Liver (tissue), 9 donors: ENCODE data around the gene ARHGEF12. TPM values are rescaled to one million over a fixed set of nuclear protein-coding genes. Genes with fewer than 3 reads are reported as not detected.

Source experiments
- DNase-seq: peaks from one replicate; pipeline ENCODE4 v3.0.0-alpha.2; 2017; ENCODE audit warnings: low spot score
- H3K27ac ChIP-seq, 2 donors: one replicate each; pipeline ENCODE4 v1.7.0; 2013; ENCODE audit warnings: inconsistent platforms in 2 of 2, low read length in 2 of 2, control low read depth in 1 of 2, low read depth in 1 of 2, mild to moderate bottlenecking in 1 of 2
- H3K27me3 ChIP-seq, 4 donors: one replicate each; pipeline versions ENCODE4 v1.6.1 to v1.7.0; 2013; ENCODE audit warnings: low read length in 3 of 4, inconsistent platforms in 1 of 4, mild to moderate bottlenecking in 1 of 4, moderate library complexity in 1 of 4; ENCODE audit not compliant: control insufficient read depth in 4 of 4, insufficient read depth in 4 of 4
- H3K36me3 ChIP-seq, 4 donors: one replicate each; pipeline versions ENCODE4 v1.6.1 to v1.7.0; 2013; ENCODE audit warnings: low read length in 3 of 4, mild to moderate bottlenecking in 3 of 4, low read depth in 1 of 4, moderate library complexity in 1 of 4; ENCODE audit not compliant: control insufficient read depth in 4 of 4, insufficient read depth in 3 of 4
- H3K4me1 ChIP-seq, 4 donors: one replicate each; pipeline versions ENCODE4 v1.6.1 to v1.7.0; 2013; ENCODE audit warnings: low read length in 3 of 4, mild to moderate bottlenecking in 3 of 4, moderate library complexity in 1 of 4; ENCODE audit not compliant: control insufficient read depth in 4 of 4, insufficient read depth in 4 of 4
- H3K4me3 ChIP-seq, 3 donors: one replicate each; pipeline versions ENCODE4 v1.6.1 to v1.7.0; 2013; ENCODE audit warnings: low read length in 3 of 3, control low read depth in 1 of 3, low read depth in 1 of 3, mild to moderate bottlenecking in 1 of 3
- H3K9ac ChIP-seq, 2 donors: one replicate each; pipeline ENCODE4 v1.7.0; 2013; ENCODE audit warnings: low read length in 2 of 2, mild to moderate bottlenecking in 2 of 2, moderate library complexity in 2 of 2, control low read depth in 1 of 2, low read depth in 1 of 2
- H3K9me3 ChIP-seq, 4 donors: one replicate each; pipeline versions ENCODE4 v1.6.1 to v1.7.0; 2013; ENCODE audit warnings: low read length in 3 of 4; ENCODE audit not compliant: control insufficient read depth in 4 of 4
- ATF3 ChIP-seq: IDR thresholded peaks from 2 replicates; pipeline ENCODE4 v1.6.1; 2016; ENCODE audit warnings: antibody characterized with exemption
- EGR1 ChIP-seq, 2 donors: IDR thresholded peaks; 2 replicates each; pipeline ENCODE4 v1.6.1; 2016 to 2018; ENCODE audit warnings: antibody characterized with exemption in 2 of 2, low read depth in 2 of 2
- FOXA1 ChIP-seq: IDR thresholded peaks from 2 replicates; pipeline ENCODE4 v1.6.1; 2016; ENCODE audit warnings: antibody characterized with exemption
- FOXA2 ChIP-seq: IDR thresholded peaks from 2 replicates; pipeline ENCODE4 v1.6.1; 2016; ENCODE audit warnings: antibody characterized with exemption
- GABPA ChIP-seq, 2 donors: IDR thresholded peaks in 1 of 2; conservative IDR thresholded peaks in 1 of 2; 2 replicates each; pipeline ENCODE4 v1.6.1; 2016; ENCODE audit warnings: antibody characterized with exemption in 2 of 2, mild to moderate bottlenecking in 1 of 2, moderate library complexity in 1 of 2
- HNF4A ChIP-seq, 2 donors: conservative IDR thresholded peaks; 2 replicates each; pipeline ENCODE4 v1.6.1; 2016; ENCODE audit warnings: antibody characterized with exemption in 2 of 2, mild to moderate bottlenecking in 2 of 2
- HNF4G ChIP-seq: IDR thresholded peaks from 2 replicates; pipeline ENCODE4 v1.6.1; 2016; ENCODE audit warnings: antibody characterized with exemption
- JUND ChIP-seq, 2 donors: IDR thresholded peaks; 2 replicates each; pipeline ENCODE4 v1.6.1; 2016; ENCODE audit warnings: antibody characterized with exemption in 2 of 2
- RAD21 ChIP-seq, 2 donors: IDR thresholded peaks; 2 replicates each; pipeline ENCODE4 v1.6.1; 2016; ENCODE audit warnings: antibody characterized with exemption in 2 of 2, mild to moderate bottlenecking in 2 of 2
- RXRA ChIP-seq, 2 donors: IDR thresholded peaks; 2 replicates each; pipeline ENCODE4 v1.6.1; 2017 to 2018; ENCODE audit warnings: antibody characterized with exemption in 2 of 2, mild to moderate bottlenecking in 1 of 2
- SP1 ChIP-seq: IDR thresholded peaks from 2 replicates; pipeline ENCODE4 v1.6.1; 2018; ENCODE audit warnings: antibody characterized with exemption, mild to moderate bottlenecking
- TAF1 ChIP-seq: conservative IDR thresholded peaks from 2 replicates; pipeline ENCODE4 v1.6.1; 2016; ENCODE audit warnings: antibody characterized with exemption, mild to moderate bottlenecking
- ZBTB33 ChIP-seq: IDR thresholded peaks from 2 replicates; pipeline ENCODE4 v1.6.1; 2016; ENCODE audit warnings: antibody characterized with exemption
- WGBS: extraction: QIAGEN DNeasy Blood & Tissue Kit; methylation state at CpG from one replicate; pipeline ENCODE4 v1.1.7; 2013; 5-methylcytosine and 5-hydroxymethylcytosine counted together
- polyA plus RNA-seq, 2 donors: library from polyadenylated mRNA; stranded (reverse) in 1 of 2; unstranded in 1 of 2; fragments of 200-250 nt in 1 of 2; fragments of >200 nt in 1 of 2; fragmentation: Nextera tagmentation in 1 of 2; extraction: Ambion mirVana in 1 of 2; gene quantifications; one replicate each; pipeline versions ENCODE4 v1.2.1 to v1.2.3, GENCODE V29; 2013 to 2015
- total RNA-seq, 2 donors: library from RNA; depleted of rRNA; stranded (reverse); fragments of >200 nt; gene quantifications; one replicate each; pipeline ENCODE4 v1.2.3, GENCODE V29; 2014
- TF ChIP-seq, protein P1 (sequence below): IDR thresholded peaks from 2 replicates; pipeline ENCODE4 v1.6.1; 2016; ENCODE audit warnings: antibody characterized with exemption
- donor health status: healthy.
- donor health status: healthy.
- donor health status: healthy.
- donor health status: healthy.
- donor health status: healthy.

The ARHGEF12 gene
- total and polyA plus RNA-seq, 4 donors, result 28.0 to 169 (median 53.9) TPM

GRCh38 chr11:120346233-120346632, 10.0 kb downstream of the ARHGEF12 start:
- H3K9ac ChIP-seq, result no peak overlapping the region
- peaks cover 9 to 63% (median 40%) of the 10 kb centered on the region in 4 donors for H3K4me1 ChIP-seq
- no peaks in the 10 kb centered on the region for H3K36me3 ChIP-seq
- no peak overlapping the region for H3K4me3 ChIP-seq
- H3K27ac ChIP-seq, result no peak overlapping the region
- DNase-seq, result no peak
- TF ChIP-seq SP1 (no peak), TAF1 (no peak), RXRA (IDR thresholded peaks at IDR 0.05) (no peak), FOXA2 (no peak), HNF4A (conservative IDR thresholded peaks at IDR 0.05) (no peak), HNF4G (no peak), FOXA1 (no peak), ZBTB33 (no peak), JUND (IDR thresholded peaks at IDR 0.05) (no peak)
- TF ChIP-seq, protein P1, sequence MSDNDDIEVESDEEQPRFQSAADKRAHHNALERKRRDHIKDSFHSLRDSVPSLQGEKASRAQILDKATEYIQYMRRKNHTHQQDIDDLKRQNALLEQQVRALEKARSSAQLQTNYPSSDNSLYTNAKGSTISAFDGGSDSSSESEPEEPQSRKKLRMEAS, result no peak
- 26% methylated on average over 1 of the region's 1 CpG for WGBS
- H3K9me3 ChIP-seq, result no peaks in the 10 kb centered on the region
- no peaks in the 10 kb centered on the region for H3K27me3 ChIP-seq

DNA sequence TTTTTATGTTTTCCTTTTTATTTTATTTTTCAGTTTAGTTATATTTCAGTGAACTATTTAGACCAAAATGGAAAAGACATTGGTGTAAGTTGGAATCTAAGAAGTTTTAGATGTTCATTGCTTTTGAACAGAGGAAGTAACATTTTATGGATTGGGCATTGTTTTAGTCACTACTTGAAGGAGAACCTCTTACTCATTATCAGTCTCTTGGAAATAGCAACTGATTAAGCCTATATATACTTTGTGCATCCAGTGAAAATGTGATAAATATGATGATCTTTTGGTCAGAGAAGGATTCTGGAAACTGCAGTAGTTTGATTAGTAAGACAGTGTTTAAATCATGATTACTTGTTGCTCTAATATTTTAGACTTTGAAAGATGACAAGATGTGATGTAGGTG, 14.4 kb downstream of the ARHGEF12 start:
- no peaks in the 10 kb centered on the region for H3K27me3 ChIP-seq
- peaks cover 12 to 54% (median 45%) of the 10 kb centered on the region in 4 donors for H3K4me1 ChIP-seq
- TF ChIP-seq ZBTB33 (no peak), HNF4A (conservative IDR thresholded peaks at IDR 0.05) (no peak), EGR1 (IDR thresholded peaks at IDR 0.05; ENCODE audit: low read depth in 2 of 2) (no peak), RAD21 (IDR thresholded peaks at IDR 0.05) (no peak), GABPA (IDR thresholded peaks at IDR 0.05 in 1 of 2, conservative IDR thresholded peaks at IDR 0.05 in 1 of 2) (no peak)
- no peak for DNase-seq
- H3K36me3 ChIP-seq, result no peaks in the 10 kb centered on the region
- H3K27ac ChIP-seq, result no peak overlapping the region
- no peak overlapping the region for H3K4me3 ChIP-seq
- H3K9me3 ChIP-seq, result no peaks in the 10 kb centered on the region
- H3K9ac ChIP-seq, result no peak overlapping the region

- DNase-seq, result no peak
- Histone ChIP-seq H3K27me3 (no peaks in the 10 kb centered on the region), H3K4me3 (no peak overlapping the region), H3K9me3 (no peaks in the 10 kb centered on the region), H3K27ac (no peak overlapping the region), H3K9ac (no peak overlapping the region), H3K4me1 (peaks cover 12 to 50% (median 33%) of the 10 kb centered on the region in 4 donors), H3K36me3 (no peaks in the 10 kb centered on the region)
- 64% methylated on average over 6 of the region's 6 CpGs for WGBS
- TF ChIP-seq ATF3, result no peak
These were observed 16.2 kb downstream of the ARHGEF12 start for GRCh38 chr11:120352405-120352804.
